Stimulated activated CD8-positive, alpha-beta memory T cell treated with anti-CD3 and anti-CD28 coated beads, Interleukin-7, amount 100 ng/mL, for 4 hours (primary cell): Measurements from ENCODE around the gene ESPNL.
"Not testable (repeated sequence)": the region's sequence is repeated elsewhere in the genome, so short reads cannot be mapped to it uniquely, and the experiment has no call there.

Source experiments
- DNase-seq, 2 donors: peaks; one replicate each; pipeline ENCODE4 v3.0.0-alpha.2; 2020; ENCODE audit warnings: low read depth in 2 of 2

The ESPNL gene

DNA sequence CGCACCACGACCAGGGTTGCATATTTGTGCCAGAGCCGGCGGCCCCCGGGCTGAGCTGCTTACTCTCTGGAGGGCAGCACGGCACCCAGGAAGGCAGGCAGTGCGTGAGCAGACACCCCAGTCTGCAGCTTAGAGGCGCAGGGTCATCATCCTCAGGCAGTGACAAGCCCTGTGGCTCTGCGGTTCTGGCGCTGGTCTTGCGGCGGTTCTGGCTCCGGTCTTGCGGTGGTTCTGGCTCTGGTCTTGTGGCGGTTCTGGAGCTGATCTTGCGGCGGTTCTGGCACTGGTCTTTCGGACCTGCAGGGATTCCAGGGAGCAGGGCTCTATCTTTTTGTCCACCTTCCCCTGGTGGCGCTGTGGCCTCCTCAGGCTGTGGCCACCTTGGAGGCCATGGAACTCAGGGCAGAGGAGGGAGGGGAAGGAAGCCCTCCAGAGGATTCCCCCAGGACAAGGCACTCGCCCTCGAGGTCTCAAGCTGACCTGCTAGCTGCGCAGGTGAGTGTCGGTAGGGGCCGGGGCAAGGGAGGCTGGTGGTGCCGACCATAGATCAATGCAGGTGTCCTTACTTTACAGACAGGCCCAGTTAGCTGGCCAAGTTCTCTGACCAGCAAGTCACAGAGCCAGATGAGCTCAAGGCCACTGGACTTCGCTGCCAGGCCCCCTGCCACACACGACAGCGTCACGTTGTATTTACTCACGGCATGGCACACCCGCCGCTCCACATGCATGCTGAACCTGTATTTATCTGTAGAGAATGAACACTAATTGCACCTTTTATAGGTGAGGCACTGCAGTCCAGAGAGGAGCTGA lies 14.9 kb downstream of the ESPNL start:
- no peak for DNase-seq

DNA sequence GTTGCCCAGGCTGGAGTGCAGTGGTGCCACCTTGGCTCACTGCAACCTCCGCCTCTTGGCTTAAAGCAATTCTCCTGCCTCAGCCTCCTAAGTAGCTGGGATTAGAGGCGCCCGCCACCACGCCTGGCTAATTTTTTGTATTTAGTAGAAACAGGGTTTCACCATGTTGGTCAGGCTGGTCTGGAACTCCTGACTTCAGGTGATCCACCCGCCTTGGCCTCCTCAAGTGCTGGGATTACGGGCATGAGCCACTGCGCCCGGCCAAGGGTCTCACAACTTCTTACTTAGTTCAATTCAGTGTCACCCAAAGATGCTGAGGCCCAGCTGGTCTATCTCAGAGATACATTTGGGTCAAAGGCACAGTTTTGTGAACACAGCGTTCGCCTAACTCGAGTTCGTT lies 15.6 kb downstream of the ESPNL start:
- DNase-seq = not testable (repeated sequence)

DNA sequence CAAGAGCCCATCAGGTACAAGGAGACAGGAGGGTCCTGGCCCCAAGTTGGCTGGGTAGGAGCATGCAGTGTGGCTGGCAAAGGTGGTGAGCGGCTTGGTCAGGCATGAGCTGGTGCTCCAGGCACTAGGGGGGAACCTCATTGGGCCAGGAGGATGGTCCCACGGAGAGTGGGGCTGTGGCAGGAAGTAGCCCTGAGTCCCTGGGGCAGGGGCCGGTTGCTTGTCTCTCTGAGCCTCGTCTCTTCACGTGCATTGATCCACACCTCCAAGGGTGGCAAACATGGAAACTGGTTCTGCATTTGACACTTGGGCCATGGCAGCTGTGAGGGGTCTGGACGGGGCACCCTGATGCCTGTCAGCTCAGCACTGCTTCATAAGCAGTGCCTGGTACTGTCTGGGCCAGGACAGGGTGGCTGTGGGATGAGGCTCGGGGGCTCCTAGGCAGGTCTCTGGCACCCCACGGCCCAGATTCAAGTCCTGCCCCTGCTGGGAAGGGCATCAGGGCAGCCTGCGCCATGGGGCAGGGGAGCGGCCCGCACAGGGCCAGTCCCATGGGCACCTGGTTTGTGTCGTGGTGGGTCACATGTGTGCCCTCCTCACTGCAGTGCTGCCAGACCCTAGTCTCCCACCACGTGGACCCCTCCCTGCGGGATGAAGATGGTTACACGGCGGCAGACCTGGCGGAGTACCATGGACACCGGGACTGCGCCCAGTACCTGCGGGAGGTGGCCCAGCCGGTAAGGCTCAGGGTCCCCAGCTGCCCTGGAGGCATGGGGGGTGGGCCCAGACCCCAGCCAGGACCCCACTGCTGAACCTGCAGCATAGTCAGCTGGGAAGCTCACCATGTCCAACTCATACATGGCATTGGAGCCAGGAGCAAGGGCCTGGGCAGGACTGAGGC lies 16.4 kb downstream of the ESPNL start:
- DNase-seq = no peak

DNA sequence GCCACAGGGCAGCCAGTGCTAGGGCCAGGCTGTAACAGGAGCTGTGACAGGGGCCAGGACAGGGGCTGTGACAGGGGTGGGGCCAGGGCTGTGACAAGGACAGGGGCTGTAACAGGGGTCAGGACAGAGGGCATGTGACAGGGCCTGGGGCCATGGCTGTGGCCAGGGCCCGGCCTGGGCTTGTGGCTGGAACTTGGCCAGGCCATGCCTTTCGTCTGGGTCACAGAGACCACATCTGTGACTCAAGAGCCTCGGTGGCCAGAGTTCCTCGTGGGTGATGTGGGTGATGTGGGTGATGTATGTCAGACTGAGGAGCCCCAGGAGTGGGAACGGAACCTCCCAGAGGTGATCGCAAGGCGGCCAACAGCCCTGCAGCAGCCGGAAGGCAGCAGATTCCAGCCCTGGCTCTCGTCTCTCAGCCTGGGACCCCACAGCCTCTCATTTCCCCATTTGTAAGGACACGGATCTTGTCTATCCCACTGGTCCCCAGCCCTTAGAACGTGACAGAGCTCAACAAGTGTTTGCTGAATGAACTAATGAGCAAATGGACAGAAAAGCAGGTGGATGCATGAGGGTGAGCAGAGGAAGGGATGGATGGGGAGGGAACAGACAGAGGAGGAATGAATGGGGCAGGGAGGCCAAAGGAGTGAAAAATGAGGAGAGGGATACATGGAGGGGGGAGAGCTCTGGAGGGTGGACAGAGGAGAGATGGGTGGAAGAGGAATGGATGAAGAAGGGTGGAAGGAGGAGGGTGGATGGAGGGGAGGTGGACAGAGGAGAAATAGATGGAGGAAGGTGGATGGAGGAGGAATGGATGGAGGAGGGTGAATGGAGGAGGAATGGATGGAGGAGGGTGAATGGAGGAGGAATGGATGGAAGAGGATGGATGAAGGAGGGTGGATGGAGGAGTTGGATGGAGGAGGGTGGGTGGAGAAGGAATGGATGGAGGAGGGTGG lies 17.3 kb downstream of the ESPNL start:
- no peak for DNase-seq

DNA sequence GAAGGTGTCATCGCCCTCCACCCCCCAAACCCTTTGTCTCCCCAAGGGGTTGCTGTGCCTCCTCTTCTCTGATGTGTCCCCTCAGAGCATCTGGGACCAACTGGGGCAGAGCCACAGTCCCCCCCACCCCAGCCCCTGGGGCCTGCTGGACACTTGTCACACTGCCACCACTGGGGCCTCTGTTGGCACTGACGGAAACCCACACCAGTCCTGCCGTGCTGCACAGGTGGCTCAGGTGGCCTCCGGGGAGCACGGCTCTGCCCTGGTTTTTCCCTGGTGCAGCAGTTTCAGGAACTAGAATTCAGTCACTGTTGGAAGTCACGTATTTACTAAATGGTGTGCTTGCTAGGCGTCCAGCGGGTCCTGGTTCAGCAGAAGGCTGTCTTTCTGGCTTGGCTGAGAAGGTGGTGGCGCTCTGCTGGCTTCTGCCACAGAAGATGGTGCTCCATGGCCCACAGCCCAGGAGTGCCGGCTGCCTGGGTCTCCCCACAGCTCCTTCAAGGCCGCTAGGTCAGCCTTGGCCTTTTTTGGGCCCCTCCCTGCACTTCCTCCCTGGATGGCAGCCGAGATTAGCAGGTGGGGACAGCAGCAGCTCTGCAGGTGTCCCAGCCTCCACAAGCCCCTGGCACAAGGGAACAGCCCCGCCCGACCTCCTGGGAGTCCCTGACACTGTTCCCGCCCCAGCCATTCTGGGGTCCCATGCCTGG lies 19.8 kb downstream of the ESPNL start:
- no peak for DNase-seq

DNA sequence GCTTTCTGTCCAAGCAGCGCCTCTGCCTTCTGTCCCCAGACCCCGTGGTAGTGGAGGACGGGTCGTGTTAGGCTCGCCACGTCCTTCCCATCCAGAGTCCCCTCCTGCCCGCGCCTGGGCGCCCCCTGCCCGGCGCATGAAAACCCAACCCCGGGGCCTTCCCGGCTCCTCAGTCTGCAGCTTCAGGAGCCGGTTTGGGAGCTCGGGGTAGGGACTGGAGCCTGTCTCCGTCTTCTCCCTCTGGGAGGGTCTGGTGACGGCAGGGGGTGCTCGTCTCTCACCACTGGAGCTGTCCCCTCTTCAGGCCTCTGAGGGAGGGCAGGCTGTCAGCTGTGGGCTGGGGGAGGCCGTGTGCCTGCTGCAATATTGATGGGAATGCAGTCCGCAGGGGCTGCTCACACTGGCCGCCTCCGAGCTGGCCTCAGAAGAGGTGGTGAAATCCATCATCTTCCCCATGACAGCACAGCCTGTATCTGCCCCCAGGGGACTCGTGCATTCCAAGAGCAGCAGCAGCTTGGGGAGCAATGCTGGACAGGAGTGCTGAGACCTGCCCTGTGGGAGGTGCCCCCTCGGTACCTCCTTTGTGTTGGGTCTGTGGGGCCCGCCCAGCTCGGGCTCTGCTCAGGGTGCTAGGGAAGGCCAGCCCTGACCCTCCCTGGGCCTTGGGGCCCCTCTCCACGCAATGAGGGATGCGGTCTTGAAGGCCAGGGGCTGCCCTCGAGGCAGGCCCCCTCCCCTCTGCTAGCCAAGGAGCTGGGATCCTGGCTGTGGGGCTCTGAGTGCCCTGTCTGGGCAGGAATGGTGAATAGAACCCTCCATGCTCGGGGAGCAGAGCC lies 20.5 kb downstream of the ESPNL start:
- DNase-seq = no peak

DNA sequence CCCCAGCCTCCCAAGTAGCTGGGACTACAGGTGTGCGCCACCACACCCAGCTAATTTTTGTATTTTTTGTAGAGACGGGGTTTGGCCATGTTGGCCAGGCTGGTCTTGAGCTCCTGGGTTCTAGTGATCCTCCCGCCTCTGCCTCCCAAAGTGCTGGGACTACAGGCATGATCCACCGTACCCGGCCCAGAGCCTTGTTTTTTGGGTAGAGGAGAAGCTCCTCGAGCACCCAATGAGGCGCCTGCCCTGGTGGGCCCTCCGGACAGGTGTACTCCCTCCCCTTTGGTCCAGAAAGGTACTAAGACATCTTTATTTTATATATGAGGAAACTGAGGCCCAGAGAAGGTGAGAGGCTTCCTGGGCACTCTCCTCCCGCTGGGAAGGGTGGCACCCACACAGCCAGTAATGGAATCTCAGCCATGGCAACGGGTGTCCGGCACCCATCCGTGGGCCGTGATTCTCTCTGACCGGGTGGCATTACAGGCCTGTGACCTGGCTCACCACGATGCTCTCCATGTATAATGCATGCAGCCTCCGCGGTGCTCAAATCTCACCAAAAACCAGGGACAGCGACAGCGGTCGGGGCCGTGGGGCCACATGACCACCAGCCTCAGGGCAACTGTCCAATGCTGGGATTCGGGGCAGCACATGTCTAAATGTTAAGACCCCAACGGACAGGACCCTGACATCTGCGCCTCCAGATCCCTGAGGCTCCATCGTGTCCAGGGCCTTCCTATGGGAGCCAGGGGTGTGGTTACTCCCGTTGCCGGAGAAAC lies 21.6 kb downstream of the ESPNL start:
- DNase-seq = no peak

DNA sequence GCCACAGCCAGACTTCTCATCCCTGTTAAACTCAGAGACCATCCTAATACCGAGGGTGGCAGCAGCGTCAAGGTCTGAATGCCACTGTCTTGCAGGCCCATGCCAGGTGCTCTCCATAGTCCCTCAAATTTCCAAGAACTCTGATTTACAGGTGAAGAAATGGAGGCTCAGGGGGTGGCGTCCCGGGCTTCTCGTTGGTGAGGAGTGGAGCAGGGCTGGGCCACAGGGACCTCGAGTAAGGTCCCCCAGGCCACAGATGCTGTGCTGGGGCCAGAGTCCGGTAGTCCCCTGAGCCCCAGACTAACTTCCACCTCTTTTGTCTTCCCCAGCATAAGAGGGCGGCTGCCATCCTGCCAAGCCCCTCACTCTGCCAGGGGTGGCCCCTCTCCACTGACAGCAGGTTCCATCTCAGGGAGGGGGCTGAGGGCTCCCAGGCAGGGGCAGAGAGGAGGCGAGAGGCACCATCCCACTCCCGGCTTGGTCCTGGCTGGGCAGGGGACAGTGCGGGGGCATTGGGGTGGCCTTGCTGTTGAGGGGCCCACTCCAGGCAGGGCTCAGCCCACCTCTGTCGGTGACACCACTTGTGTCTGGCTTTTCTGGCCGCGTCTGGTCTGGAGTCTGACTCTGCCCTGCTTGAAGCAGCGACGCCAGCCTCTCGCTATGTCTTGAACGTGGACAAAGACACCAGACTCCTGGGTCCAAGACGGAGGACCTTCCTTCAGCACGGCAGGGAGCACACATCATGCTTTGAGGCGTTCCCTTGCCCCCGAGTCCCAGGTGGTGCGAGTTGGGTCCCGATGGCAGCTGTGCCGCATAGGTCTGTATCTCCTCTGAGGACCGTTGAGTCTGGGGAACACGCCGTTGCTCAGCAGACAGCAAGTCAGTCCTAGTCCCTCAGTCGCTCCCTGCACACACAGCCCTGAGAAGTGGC lies 22.4 kb downstream of the ESPNL start:
- no peak for DNase-seq

DNA sequence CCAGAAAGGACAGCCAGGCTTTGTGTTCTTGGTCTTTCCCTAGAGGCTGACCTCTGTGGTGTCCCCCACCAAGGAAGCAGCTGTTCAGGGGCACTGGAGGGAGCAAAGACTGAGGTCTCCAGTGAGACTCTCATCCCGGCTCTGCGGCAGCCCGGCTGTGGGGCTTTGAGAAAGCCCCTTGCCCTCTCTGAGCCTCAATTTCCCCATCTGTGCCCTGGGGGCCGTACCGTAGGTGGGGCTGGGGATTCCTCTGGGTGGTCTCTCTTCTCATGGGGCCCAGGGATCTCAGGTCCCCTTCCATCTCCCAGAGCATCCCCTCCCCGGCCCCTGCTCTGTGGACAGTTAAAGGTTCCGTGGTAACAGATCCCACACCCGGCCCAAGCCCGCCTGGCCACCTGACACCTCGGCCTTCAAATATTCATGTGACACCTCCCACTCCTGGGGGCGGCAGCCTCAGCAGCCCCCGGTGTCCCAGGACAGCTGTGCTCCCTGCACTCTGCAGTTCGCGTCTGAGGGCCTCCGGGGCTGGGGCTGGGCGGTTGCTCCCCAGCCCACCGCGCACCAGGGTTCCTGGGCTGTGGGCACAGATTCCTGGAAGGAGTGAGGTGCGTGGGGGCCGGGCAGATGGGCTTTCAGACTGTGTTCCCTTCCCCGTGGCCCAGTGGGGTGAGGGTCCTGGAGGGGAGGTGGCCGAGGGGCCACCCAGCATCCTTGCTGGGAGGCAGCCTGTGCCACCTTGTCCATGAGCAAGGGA lies 23.3 kb downstream of the ESPNL start:
- no peak for DNase-seq

DNA sequence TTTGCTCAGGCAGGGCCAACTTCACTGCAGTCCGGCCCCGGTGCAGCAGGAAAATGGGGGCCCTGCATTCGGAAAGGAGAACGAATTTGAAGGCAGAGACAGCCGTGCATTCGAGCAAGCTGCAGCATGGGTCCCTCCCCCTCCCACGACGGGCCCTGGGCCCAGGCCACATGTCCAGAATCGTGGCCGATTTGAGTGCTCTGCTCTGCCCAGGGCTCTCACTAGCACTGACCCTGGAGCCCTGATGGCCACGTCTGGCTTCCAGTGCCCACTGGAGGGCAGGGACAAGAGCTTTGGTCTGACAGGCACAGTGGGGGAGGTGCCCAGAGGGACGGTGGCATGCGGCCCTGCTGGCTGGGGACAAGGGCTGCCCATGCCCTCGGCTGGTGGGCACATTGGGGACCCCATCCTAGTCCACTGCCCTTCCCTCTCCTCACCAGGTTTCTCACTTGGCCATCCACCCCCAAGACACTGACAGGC lies 23.9 kb downstream of the ESPNL start:
- no peak for DNase-seq

DNA sequence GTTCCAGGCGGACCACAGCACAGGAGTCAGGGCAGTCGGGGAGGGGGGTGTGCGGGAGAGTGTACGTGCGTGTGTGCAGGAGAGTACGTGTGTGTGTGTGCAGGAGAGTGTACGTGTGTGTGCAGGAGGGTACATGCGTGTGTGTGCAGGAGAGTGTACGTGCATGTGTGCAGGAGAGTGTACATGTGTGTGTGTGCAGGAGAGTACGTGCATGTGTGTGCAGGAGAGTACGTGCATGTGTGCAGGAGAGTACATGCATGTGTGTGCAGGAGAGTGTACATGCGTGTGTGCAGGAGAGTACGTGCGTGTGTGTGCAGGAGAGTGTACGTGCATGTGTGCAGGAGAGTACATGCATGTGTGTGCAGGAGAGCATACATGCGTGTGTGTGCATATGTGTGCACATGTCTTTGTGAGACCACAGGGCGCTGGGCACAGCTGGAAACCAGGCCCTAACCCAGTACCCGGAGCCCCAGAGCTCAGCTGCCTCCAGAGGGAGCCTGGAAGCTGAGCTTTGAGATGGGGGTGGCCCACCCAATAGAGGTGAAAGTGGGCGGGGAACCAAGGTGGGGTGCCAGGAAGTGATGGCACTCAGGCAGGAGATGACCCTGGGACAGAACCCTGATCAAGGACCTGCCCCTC lies 24.5 kb downstream of the ESPNL start:
- no peak for DNase-seq

DNA sequence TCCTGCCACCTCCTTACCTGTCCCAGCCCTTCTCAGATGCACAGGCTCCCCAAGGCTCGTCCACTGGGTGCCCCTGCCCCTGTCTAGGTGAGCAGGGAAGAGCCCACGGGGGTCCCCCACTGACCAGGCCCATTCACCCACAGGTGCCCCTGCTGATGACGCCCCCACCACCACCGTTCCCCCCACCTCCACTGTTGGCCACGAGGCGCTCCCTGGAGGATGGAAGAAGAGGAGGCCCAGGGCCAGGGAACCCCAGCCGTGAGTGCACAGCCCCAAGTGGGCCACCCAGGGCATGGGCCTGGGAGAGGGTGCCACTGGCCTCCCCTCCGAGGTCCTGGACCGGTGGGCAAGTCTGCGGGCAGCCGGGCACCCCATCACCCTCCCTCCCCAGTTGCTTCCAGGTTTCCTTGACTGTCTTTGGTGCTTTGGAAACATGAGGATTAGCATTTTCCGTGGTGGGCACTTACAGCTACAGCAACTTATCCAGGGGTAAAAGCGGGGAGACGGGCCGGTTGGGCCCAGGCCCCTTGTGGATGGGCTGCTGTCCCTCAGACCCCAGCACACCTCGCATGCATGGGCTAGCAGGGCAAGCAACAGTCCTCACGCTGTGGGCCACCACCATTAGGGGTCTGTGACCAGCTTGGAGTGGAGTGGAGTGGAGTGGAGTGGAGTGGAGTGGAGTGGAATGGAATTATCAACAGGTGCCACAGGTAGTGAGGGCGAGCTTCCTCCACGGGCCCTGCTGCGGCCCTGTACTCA lies 25.2 kb downstream of the ESPNL start:
- no peak for DNase-seq

DNA sequence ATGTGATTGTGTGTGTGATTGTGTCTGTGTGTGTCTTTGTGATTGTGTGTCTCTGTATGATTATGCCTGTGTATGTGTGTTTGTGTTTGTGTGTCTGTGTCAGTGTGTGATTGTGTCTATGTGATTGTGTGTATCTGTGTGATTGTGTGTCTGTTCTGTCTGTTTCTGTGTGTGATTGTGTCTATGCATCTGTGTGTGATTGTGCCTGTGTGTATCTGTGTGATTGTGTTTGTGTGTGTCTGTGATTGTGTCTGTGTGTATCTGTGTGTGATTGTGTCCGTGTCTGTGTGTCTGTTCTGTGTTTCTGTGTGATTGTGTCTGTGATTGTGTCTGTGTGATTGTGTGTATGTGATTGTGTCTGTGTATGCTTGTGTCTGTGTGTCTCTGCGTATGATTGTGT lies 26.2 kb downstream of the ESPNL start:
- DNase-seq = no peak

DNA sequence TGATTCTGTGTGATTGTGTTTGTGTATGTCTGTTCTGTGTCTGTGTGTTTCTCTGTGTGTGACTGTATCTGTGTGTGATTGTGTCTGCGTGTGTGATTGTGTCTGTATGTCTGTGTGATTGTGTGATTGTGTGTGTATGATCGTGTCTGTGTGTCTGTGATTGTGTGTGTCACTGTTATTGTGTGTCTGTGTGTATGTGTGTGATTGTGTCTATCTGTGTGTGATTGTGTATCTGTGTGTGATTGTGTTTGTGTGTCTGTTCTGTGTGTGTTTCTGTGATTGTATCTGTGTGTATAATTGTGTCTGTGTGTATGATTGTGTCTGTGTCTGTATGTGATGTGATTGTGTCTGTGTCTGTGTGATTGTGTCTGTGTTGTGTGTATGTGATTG lies 26.6 kb downstream of the ESPNL start:
- no peak for DNase-seq

DNA sequence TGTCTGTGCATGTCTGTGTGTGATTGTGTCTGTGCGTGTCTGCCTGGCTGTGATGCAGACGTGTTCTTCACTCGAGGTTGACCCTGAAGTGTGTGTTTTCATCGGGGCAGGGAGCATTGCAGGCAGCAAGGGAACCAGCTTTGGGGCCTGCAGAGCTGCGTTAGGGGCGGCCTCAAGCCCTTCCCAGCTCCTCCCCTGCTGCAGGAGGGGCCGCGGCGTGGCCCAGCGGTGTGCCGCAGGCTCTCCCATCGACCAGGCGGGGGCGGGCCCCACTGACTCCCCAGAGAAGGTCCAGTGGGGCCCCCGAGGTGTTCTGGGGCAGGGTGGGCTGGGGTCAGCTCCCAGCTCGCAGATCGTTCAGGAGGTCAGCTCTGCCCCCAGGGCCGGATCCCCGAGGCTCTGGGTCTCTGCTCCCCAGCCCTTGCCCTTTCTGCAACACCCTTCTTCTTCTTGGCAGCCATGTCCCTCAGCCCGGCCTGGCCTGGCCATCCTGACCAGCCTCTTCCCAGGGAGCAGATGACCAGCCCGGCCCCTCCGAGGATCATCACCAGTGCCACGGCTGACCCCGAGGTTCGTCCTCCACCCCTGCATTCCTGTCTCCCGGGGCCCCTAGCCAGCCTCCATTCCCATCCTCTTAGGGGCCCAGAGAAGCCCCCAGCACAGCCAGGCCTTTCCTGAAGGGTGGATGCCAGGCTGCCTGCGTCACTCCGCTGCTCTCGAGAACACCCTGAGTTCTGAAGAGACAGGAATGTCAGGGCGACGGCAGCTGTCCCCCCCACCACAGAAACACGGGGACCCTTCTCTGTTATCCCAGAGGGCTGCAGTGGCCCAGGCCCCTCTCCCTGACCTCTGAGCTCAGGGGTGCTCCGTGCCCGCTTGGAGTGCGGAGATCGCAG lies 27.3 kb downstream of the ESPNL start:
- no peak for DNase-seq
